Prostate gland (tissue), 2 donors: Measurements from ENCODE around the gene RBM5.

Experiments
- POLR2A ChIP-seq: fragments of 450-650 bp; IDR thresholded peaks from one replicate; pipeline ENCODE4 v1.6.1; 2016; ENCODE audit warnings: antibody characterized with exemption, mild to moderate bottlenecking
- POLR2AphosphoS5 ChIP-seq: sonication (generic); formaldehyde crosslinking; IDR thresholded peaks from one replicate; pipeline ENCODE4 v1.6.1; 2017; ENCODE audit warnings: antibody characterized with exemption
- TF ChIP-seq, protein P1 (sequence below), 4 experiments: fragments of 200-600 bp in 2 of 4; fragments of 450-650 bp in 2 of 4; sonication (generic) in 2 of 4; IDR thresholded peaks; 1 replicate in 3 of 4; 2 replicates in 1 of 4; pipeline ENCODE4 v1.5.1; 2016 to 2019; ENCODE audit warnings: antibody characterized with exemption in 4 of 4, mild to moderate bottlenecking in 2 of 4, moderate library complexity in 2 of 4

DNA sequence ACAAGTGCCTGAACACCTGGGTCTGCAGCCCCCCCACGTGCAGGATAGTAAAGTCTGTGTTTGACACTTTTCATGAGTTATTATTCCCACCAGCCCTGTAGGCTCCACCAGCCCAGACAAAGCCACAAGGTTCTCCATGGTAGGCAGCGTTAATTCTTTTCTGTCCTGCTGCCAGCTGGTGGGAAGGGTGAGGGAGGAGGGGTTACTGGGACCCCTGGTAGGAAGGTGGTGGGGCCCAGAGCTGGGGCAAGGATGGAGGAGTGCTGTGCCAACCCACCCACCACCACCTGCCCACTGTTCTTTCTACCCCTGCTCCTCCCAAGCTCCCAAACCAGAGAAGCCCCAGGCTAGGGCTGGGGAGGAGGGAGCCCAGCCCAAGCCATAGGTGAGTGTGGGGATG, 45.6 kb downstream of the RBM5 start:
- TF ChIP-seq, protein P1, sequence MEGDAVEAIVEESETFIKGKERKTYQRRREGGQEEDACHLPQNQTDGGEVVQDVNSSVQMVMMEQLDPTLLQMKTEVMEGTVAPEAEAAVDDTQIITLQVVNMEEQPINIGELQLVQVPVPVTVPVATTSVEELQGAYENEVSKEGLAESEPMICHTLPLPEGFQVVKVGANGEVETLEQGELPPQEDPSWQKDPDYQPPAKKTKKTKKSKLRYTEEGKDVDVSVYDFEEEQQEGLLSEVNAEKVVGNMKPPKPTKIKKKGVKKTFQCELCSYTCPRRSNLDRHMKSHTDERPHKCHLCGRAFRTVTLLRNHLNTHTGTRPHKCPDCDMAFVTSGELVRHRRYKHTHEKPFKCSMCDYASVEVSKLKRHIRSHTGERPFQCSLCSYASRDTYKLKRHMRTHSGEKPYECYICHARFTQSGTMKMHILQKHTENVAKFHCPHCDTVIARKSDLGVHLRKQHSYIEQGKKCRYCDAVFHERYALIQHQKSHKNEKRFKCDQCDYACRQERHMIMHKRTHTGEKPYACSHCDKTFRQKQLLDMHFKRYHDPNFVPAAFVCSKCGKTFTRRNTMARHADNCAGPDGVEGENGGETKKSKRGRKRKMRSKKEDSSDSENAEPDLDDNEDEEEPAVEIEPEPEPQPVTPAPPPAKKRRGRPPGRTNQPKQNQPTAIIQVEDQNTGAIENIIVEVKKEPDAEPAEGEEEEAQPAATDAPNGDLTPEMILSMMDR (IDR thresholded peaks at IDR 0.05), result no peak
- TF ChIP-seq POLR2AphosphoS5, result no peak
- no peak for TF ChIP-seq POLR2A
